HG03135 (cell line): ENCODE results near the gene AZIN2.
"Not testable (repeated sequence)": the region's sequence is repeated elsewhere in the genome, so short reads cannot be mapped to it uniquely, and the experiment has no call there.

Experiments
- ATAC-seq: cut with Tn5 transposase; IDR thresholded peaks from one replicate; pipeline ENCODE4 v1.9.1; 2021; ENCODE audit warnings: mild to moderate bottlenecking, moderate library complexity; ENCODE audit not compliant: unreplicated experiment

AZIN2 gene

DNA sequence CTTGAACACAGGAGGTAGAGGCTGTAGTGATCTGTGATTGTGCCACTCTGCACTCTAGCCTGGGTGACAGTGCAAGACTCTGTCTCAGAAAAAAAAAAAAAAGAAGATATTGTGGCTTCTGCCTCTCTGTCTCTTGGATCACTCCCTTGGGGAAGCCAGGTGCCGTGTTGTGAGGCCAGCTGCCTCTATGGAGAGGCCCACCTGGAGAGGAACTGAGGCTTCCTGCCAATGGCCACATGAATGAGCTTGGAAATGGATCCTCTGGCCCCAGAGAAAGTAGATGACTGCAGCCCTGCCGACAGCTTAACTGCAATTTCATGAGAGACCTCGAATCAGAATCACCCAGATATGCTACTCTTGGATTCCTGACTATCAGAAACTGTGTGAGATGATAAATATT, 24.5 kb upstream of the AZIN2 start:
- no peak for ATAC-seq

DNA sequence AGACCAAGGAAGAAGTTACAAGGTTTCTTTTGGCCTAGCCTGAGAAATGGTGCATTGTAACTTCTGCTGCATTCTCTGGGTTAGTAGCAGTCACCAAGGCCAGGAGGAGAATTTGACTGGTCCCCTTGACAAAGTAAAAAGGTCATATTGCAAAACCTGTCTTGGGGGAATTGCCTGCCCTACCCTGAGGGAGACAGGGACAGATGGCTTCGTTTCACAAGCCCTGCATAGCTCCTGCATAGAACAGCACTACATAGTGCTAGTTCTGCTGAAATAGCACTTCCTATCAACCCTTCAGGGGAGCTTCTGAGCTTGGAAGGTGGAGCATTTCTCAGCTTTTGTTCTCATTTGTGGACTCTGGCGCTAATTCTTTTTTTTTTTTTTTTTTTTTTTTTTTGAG, 23.9 kb upstream of the AZIN2 start:
- ATAC-seq: no peak

DNA sequence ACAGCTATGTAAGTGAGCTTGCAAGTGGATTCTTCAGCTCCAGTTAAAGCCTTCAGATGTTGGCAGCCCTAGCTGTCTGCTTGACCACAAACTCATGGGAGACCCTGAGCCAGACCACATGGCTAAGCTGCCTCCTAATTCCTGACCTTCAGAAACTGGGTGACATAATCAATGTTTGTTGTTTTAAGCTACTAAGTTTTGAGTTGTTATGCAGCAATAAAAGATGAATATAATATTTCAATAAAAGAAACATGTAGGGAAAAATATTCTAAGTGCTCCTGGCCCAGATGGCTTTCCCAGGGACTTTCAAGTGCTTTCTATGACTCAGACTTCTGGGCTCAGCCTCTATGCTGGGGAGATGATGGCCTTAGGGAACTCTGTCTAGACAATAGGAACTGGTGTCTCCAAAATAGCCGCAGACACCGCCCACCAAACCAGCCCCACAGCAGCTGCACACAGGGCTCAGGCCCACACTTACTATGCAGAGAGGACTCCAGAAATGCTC, 20.3 kb upstream of the AZIN2 start:
- ATAC-seq: no peak

DNA sequence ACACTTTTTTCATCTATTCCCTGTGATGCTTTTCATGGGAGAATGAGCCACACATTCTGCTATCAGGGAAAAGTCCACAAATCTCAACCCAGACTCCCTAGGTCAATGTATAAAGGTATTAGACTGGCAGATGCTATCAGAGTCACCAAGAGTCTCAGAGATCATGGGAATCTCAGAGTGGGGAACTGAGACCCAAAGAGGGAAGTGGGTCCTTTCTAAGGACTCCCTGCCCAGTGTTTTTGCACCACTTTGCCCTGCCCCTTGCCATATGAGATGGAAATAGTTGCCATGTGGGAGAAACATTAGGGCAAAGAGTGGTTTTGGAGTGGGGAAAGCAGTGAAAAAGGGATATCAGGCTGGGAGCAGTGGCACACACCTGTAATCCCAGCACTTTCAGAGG, 19.1 kb upstream of the AZIN2 start:
- no peak for ATAC-seq

DNA sequence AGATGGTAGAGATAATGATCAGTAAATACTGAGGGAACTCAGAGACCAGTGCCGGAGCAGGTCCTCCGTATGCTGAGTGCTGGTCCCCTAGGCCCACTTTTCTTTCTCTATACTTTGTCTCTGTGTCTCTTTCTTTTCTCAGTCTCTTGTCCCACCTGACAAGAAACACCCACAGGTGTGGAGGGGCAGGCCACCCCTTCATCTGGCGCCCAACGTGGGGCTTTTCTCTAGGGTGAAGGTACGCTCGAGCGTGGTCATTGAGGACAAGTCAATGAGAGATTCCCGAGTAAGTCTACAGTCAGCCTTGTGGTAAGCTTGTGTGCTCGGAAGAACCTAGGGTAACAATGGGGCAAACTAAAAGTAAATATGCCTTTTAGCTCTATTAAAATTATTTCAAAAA, 16.7 kb upstream of the AZIN2 start:
- ATAC-seq: not testable (repeated sequence)

DNA sequence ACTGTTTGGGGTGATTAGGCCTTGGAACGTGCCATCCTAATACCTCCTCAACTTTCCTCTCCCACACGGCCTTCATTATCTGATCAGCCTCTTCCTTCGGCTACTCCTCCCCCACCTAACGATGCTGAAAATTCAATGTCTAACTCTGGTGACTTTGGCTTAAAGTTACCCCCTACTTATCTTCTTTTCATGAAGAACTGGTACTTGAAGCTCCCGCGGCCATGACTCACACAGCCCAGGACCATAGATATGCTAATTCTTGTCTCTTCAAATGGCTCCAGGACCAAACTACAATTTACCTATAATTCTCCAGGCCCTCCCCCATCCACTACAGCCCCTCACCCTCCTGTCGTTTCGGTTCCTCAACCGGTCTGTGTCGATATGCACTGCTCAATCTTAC, 15.7 kb upstream of the AZIN2 start:
- no peak for ATAC-seq

DNA sequence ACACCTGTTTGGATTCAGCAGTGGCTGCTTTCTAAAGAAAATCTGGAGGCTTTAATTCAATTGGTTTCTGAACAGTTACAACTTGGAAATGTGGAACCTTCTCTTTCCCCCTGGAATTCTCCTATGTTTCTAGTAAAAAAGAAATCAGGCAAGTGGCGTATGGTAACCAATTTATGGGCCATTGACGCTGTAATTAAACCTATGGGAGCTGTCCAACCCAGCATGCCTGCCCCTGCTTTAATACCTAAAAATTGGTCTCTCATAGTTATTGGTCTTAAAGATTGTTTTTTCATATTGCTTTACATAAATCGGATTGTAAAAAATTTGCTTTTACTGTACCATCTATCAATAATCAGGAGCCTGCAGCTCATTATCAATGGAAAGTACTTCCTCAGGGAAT, 14.5 kb upstream of the AZIN2 start:
- ATAC-seq: not testable (repeated sequence)

DNA sequence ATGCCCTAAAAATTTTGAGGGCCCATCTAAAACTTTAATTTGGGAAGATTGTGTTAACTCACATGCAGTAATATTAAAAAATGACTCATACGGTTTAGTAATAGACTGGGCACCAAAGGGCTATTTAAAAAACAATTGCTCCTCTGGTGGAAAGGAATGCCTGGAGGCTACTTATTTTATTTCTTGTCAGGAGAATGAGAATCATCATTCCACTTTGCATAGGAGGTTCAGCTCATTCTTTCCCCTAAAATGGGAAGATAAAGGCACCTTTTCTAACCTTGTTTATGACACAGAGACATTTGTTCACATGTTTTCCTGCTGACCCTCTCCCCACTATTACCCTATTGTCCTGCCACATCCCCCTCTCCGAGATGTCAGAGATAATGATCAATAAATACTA, 12.8 kb upstream of the AZIN2 start:
- not testable (repeated sequence) for ATAC-seq

DNA sequence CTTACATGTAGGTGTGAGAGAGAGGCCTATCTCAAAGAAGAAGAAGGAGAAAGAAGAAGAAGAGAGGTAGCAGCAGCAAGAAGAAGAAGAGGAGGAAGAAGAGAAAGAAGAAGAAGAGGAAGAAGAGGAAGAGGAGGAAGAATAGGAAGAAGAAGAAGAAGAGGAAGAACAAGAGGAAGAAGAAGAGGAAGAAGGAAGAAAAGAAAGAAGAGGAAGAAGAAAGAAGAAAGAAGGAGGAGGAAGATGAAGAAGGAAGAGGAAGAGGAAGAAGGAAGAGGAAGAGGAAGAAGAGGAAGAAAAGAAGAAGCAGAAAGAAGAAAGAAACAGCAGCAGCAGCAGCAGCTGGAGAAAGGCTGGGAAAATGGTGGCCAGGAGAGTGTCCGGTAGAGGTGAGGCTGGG, 10.3 kb upstream of the AZIN2 start:
- no peak for ATAC-seq

DNA sequence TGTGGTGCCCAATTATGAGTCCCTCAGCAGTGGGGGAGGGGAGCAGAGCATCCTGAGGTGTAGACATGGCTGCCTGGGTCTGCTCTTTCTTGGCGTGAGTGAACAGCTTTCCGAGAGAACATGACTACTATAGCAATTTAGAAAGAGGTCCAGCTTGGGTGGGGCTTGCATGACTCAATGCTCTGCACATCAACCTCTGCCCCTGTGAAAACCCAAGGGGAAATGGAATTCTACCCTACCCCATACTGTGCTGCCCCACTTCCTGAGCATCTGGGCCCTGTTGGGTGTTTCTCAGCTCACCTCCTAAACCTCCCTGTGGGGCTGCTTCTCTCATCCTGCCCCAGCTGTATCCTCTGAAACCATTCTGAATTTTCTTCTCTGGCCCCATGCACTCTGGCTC, 8.2 kb upstream of the AZIN2 start:
- ATAC-seq: no peak

DNA sequence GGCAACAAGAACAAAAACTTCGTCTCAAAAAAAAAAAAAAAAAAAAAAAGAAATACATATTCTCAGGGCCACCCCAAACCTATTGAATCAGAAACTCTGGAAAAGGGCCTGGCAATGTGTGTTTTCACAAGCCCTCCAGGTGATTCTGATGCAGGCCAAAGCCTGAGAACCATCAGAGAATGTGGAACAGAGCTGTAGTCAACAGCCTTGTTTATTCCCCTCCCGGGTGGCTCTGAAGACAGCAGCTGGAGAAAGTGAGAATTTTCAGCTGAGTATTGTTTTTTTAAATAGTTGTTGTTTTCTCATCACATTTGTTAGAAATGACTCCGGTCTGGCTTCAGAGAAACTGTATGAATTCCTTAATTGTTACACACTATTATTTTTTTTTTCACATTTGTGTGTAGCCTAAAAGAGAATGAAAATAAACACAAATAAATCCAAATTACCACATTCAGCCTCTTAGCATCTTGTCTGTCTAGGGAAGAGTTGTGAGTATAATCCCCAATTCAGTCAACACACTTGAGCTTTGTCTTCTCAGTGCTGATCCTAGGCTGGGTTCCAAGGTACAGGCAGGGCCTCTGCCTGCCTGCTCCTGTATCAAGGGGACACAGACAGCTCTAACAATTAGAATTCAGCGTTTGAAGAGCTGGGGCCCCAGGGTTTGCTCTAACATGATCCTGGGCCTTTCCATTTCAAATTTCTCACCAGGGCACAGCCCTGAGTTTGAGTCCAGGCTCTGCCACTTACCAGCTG, 6.6 kb upstream of the AZIN2 start:
- ATAC-seq: no peak

DNA sequence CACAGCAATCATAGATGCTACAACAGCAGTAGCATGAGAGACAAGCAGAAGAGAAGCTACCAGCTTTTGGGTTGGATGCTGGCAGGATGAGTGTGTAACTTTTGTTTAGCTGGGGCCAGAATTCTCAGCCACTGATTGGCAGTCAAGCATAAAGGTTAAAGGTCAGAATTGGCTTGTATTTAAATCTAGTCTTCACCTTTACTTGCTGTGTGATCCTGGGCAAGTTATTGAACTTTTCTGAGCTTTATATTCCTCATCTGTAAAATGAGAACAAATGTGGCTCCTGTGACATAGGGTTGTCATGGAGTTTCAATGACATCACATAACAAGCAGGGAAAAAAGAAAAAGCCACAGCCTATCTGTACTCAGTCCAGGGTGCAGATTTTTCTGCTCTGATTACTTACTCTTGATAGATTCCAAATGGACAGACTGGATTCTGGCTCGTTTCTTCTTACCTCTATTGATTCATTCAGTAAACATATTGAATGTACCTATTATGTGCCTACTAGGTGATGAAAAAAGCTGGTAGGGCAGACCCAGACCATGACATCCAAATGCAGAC, 2.8 kb upstream of the AZIN2 start:
- no peak for ATAC-seq

DNA sequence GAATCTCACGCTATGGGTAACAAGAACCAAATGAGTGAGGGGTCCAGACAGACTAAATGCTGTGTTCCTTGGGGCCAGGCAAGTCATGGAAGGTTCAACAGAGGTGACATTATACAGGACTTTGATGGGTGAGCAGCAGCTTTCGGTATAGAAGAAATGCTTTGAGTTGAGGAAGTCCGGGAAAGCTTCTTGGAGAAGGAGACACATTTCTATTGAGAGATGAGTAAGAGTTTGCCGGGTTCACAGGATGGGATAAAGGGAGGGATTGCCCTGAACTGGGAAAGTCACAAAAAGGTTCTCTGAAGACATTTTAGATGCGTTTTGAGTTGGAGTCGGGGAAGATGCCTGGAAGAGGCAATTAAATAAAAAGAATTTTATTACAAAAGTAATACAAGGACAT, 580 bp upstream of the AZIN2 start:
- no peak for ATAC-seq

DNA sequence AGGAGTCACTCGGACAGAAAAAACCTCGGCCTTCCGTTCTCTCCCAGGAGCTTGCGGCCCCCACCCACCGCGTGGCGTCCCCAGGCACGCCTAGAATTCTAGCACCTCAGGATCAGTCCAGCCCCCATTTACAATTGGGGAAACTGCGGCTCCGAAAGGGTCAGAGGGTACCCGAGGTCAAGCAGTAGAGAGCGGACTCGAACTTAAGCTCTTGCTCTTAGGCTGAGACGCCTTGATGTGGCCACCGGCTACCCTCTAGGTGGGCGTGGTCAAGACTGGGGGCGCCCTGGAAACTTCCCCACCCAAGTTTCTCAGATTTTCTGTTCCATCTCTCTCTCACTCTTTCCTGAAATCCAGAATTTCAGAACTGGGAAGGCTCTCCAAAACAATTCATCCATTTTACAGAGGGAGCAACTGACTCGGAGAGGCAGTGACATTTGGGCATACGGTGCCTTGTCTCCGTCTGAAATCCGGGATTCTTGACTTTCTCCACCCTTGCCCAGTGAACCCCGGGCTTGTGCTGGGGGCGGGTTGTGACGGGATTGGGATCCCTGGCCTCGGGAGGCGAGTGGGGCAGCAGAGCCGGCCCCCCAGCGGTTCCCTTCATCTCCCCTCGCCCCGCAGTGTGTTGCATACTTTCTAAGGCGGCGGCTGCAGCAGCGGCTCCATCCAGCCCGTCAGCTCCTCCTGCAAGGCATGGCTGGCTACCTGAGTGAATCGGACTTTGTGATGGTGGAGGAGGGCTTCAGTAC, 777 bp downstream of the AZIN2 start:
- no peak for ATAC-seq

DNA sequence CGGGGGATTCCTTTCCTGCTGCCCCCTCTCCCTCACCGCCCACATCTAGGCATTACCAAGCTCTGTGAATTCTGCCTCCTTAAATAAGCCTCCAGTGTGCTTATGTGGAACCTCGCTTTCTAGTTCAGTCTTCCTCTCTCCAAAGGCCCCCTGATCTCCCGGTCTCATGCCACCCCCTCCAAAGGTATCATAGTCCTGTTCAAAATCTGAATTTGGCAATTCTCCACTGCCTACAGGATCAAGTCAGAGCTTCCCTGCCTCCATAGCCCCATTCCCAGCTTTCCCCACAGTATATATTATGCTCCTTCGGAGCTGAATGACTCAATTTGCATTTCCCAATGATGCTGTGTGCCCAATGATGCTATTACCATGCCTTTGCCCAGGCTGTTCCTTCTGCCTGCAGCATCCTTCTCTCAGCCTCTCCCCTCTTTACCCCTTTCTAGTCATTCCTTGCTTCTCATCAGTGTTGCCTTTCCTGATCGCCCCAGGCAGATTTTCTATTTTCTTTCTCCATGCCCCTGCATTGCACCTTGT, 1.7 kb downstream of the AZIN2 start:
- no peak for ATAC-seq

DNA sequence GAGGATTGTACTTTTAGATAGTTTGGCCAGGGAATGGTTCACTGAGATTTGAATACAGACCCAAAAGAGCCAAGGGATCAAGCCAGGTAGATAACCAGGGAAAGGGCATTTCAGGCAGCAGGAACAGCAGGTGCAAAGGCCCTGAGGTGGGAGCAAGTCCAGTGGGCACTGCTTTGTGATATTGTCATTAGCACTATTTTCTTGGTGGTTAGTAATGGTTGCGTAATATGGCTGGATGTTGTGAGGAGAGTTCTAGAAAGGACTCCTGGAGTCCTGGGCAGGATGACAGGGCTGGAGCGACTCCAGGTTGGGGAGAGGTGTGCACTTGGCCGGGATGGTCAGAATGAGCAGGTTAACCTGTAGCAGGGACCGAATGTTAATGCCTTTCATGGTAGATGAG, 4.4 kb downstream of the AZIN2 start:
- no peak for ATAC-seq

DNA sequence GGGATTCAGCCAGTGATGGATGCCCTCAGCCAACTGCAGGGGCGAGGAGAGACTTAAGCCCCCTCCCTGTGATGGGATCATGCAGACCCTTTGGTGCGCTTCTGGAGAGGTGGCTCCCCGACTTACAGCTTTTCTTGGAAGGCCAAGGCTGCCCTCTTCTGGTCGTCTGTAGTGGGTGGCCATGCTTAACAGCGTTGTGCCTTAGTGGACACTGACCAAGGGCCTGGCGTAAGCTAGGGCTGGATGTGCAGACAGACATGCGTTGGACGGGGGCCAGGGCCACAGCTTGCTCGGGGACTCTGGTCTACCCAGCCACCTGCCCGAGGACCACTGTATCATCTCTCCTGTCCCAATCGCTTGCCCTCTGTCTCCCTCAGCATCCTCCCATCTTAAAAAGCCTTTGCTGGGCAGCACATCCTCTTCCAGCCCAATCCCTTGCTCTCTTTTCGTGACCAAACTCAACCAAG, 5.5 kb downstream of the AZIN2 start:
- ATAC-seq: no peak

DNA sequence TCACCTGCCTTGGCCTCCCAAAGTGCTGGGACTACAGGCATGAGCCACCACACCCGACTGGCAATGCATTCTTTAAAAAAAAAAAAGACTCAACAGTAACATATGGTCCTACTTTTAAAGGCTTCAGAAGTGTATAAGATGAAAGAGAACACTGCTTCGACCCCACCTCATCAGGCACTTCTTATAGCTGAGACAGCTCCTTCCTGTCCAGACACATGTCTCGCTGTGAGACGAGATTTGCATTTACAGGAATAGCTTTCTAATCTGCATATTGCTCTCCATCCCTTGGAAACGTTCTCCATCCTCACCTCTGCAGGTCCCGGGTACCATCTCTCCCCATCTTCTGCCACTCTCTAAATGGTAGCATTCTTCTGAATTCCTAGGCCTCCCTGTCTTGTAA, 6.7 kb downstream of the AZIN2 start:
- ATAC-seq: no peak

DNA sequence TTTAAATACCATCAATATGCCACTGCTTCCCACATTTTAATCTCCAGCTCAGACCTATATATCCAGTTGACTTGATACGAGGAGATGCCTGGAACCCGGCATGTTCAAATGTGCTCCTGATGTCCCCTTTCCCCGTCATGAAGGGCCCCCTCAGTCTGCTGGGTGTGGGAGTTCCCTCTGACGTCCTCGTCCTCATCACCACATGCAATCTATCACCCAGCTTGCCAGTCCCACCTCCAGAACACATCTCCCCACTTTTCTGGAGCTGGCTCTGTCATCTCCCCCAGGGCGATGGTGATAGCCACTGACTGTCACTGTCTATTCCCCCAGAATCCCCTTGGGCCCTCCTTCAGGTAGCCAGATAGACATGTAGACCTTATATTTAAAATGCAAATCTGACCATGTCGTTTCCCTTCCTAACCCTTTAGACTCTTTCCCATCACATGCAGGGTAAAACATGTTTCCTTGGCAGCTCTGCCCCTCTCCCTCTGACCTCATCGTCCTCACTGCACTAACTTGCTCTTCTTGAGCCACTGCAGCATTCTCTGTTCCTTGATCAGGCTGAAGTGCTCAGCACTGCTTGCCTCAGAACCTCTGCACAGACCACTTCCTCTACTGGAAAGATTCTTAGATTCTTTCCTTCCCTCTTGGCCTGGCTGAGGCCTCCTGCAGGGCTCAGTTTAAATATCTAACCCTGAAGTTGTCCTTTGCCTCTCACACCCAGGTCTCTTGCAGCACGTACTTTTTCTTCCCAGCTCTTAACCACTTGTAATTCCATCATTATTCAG, 7.4 kb downstream of the AZIN2 start:
- no peak for ATAC-seq

DNA sequence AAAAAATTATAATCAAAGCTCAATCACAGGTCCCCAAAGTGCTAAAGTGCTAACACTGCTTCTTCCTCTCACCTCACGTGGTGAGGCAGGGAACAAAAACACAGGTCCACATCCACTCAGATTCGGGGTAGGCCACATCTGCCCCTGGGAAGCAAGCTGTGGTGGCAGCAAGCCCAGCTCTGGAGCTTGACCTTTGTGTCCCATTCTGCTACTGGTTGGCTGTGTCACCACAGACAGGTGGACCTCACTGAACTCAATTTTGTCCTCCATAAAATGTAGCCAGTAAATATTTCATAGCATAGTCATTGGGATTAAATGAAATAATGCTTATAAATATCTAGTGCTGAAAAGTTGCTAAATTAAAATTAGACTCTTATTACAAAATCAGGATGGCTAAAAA, 8.5 kb downstream of the AZIN2 start:
- no peak for ATAC-seq

DNA sequence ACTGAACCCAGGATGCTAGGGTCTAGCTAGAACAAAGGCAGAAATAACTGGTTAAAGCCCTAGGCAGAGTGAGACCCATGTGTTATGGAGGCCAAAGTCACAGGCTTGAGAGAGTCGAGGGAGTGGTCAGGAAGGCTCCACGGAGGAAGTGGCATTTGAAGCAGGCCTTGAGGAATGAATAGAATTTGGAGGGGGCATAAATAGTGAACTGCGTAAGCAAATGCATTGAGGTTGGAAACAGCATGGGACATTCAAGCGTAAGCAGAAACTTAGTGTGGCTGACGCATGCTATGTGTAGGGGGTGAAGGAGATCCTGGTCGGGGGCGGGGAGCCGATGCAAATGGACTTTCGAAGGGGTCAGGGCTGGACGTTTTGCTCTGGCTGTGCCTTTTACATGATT, 11.5 kb downstream of the AZIN2 start:
- no peak for ATAC-seq
